Left ventricle myocardium inferior (tissue), 1 donor: ENCODE results near the gene MED27. TPM values are rescaled to one million over a fixed set of nuclear protein-coding genes. Genes with fewer than 3 reads are reported as not detected.

ENCODE experiments used
- DNase-seq: peaks from one replicate; pipeline ENCODE4 v3.0.0-alpha.2; 2020
- H3K27ac ChIP-seq: fragments of 200-600 bp; replicated peaks from 2 replicates; pipeline ENCODE4 v1.8.0; 2021
- H3K27me3 ChIP-seq: fragments of 200-600 bp; 2 replicates; pipeline ENCODE4 v1.8.0; 2021; ENCODE audit warnings: low read depth
- H3K36me3 ChIP-seq: fragments of 200-600 bp; 2 replicates; pipeline ENCODE4 v1.8.0; 2021
- H3K4me1 ChIP-seq: fragments of 200-600 bp; 2 replicates; pipeline ENCODE4 v1.8.0; 2021
- H3K4me3 ChIP-seq: fragments of 200-600 bp; 2 replicates; pipeline ENCODE4 v1.8.0; 2021; ENCODE audit warnings: mild to moderate bottlenecking, moderate library complexity
- H3K9me3 ChIP-seq: fragments of 200-600 bp; replicated peaks from 2 replicates; pipeline ENCODE4 v1.8.0; 2021
- CTCF ChIP-seq: fragments of 200-600 bp; IDR thresholded peaks from 2 replicates; pipeline ENCODE4 v1.8.0; 2021; ENCODE audit warnings: antibody characterized with exemption, mild to moderate bottlenecking, borderline replicate concordance
- intact Hi-C: fragments of 100-400 bp; cut with micrococcal nuclease; formaldehyde crosslinking; loops from one replicate; pipeline ENCODE4 v1.11.0; 2022
- total RNA-seq: library from RNA; stranded (reverse); fragmentation: NEBNext Ultra II Directional; extraction: Animal tissue kit (Norgen Biotek cat#: 25700); gene quantifications from one replicate; pipeline ENCODE4 v1.2.1, GENCODE V29; 2021
- donor health status: DM: no; HTN: yes; CAD: no; lungs with severe emphysema.

Gene MED27
- total RNA-seq, 1 donor from 2014 or later = 16.3 TPM

- H3K27me3 ChIP-seq = no peaks in the 10 kb centered on the region
- intact Hi-C loops = no loop called here
- no peak for DNase-seq
Observed at GRCh38 chr9:131968632-131969031, 111.0 kb downstream of the MED27 start.

GRCh38 chr9:131965841-131966240, 113.8 kb downstream of the MED27 start:
- Histone ChIP-seq H3K27me3 (no peaks in the 10 kb centered on the region), H3K27ac (no peak overlapping the region), H3K9me3 (no peaks in the 10 kb centered on the region), H3K4me1 (peaks cover 3% of the 10 kb centered on the region), H3K4me3 (no peak overlapping the region), H3K36me3 (no peaks in the 10 kb centered on the region)
- TF ChIP-seq CTCF = no peak
- intact Hi-C loops = no loop called here
- no peak for DNase-seq

More at GRCh38 chr9:131968632-131969031, 111.0 kb downstream of the MED27 start:
- H3K36me3 ChIP-seq = peaks cover 8% of the 10 kb centered on the region
- no peaks in the 10 kb centered on the region for H3K9me3 ChIP-seq
- TF ChIP-seq CTCF = no peak
- peaks cover 11% of the 10 kb centered on the region for H3K4me1 ChIP-seq
- H3K27ac ChIP-seq = no peak overlapping the region
- no peak overlapping the region for H3K4me3 ChIP-seq

GRCh38 chr9:131965103-131965502, 114.6 kb downstream of the MED27 start:
- H3K4me3 ChIP-seq = no peak overlapping the region
- no peak for TF ChIP-seq CTCF
- intact Hi-C loops = no loop called here

GRCh38 chr9:131963072-131964030, 116.3 kb downstream of the MED27 start:
- no peak for DNase-seq
- no peak for TF ChIP-seq CTCF
- H3K4me1 ChIP-seq = peaks cover 20% of the 10 kb centered on the region
- H3K4me3 ChIP-seq = no peak overlapping the region
- H3K27ac ChIP-seq = no peak overlapping the region
- intact Hi-C loops = no loop called here
- no peaks in the 10 kb centered on the region for H3K27me3 ChIP-seq
- no peaks in the 10 kb centered on the region for H3K36me3 ChIP-seq
- H3K9me3 ChIP-seq = no peaks in the 10 kb centered on the region

More at GRCh38 chr9:131965103-131965502, 114.6 kb downstream of the MED27 start:
- DNase-seq = no peak
- H3K36me3 ChIP-seq = no peaks in the 10 kb centered on the region
- H3K9me3 ChIP-seq = no peaks in the 10 kb centered on the region
- no peak overlapping the region for H3K27ac ChIP-seq
- H3K27me3 ChIP-seq = no peaks in the 10 kb centered on the region
- H3K4me1 ChIP-seq = peaks cover 10% of the 10 kb centered on the region

GRCh38 chr9:131961496-131961880, 118.2 kb downstream of the MED27 start:
- no peaks in the 10 kb centered on the region for H3K27me3 ChIP-seq
- intact Hi-C loops = no loop called here
- H3K4me1 ChIP-seq = peaks cover 20% of the 10 kb centered on the region
- no peak for TF ChIP-seq CTCF
- no peaks in the 10 kb centered on the region for H3K36me3 ChIP-seq
- H3K27ac ChIP-seq = no peak overlapping the region
- H3K9me3 ChIP-seq = no peaks in the 10 kb centered on the region
- no peak for DNase-seq
- H3K4me3 ChIP-seq = no peak overlapping the region
